ENCODE results near the gene RNF38. TPM values are rescaled to one million over a fixed set of nuclear protein-coding genes. Genes with fewer than 3 reads are reported as not detected.
"Not testable (repeated sequence)": the region's sequence is repeated elsewhere in the genome, so short reads cannot be mapped to it uniquely, and the experiment has no call there.

Gene RNF38
- total RNA-seq, 4 donors from 2014 or later = 36.9 to 61.4 (median 41.9) TPM

DNA sequence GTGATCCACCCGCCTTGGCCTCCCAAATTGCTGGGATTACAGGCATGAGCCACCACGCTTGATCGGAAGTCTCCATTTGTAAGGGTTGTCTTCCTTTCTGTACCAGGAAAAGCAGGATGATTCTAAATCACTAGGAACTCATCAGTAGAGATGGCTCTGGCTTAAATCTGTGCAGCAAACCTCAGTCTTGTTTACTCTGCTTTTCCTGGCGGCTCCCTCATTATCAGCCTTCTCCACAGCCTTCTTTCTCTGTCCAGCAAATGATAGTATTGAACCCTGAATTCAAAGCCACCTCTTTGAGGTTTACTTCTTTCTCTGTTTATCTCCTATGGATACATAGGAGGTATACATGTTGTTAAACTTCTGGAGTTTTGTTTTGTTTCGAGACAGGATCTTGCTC lies 98.8 kb downstream of the RNF38 start:
- WGBS, 2 donors = 80 to 88% methylated on average over 5 of the region's 5 CpGs
- intact Hi-C loops (cut with DNase I) = no loop called here
- Histone ChIP-seq H3K27me3 (no peaks in the 10 kb centered on the region), H3K4me3 (replicated peaks in 1 of 3) (no peak overlapping the region), H3K4me1 (peaks cover 0 to 5% of the 10 kb centered on the region in 2 donors), H3K27ac (no peak overlapping the region), H3K36me3 (no peaks in the 10 kb centered on the region), H3K9me3 (no peaks in the 10 kb centered on the region)
- no peak for DNase-seq
- TF ChIP-seq CTCF (IDR thresholded peaks at IDR 0.05) (no peak), POLR2A (IDR thresholded peaks at IDR 0.05) (no peak)

DNA sequence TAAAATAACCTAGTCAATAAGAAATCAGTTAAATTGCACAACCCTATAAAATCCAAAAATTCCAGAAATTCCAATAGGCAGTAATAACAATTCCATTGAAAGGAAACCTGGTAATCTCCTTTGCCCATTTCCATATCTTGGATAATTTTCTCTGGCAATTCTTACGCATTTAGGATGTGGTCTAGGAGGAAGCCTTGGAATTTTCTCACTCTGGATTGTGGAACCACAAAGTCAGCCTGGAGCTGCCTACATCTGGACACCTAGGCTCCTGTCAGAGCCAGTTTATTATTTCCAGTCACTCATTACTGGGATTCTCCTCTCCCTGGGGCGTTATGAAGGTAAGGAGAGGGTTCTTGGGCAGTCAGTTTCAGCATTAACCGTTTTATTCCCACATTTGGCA lies 101.5 kb downstream of the RNF38 start:
- intact Hi-C loops (cut with DNase I) = no loop called here
- H3K27me3 ChIP-seq = no peaks in the 10 kb centered on the region
- 76 to 81% methylated on average over 3 of the region's 3 CpGs for WGBS, 2 donors
- peaks cover 0 to 5% of the 10 kb centered on the region in 2 donors for H3K4me1 ChIP-seq
- no peak overlapping the region for H3K27ac ChIP-seq
- no peaks in the 10 kb centered on the region for H3K36me3 ChIP-seq
- no peak for DNase-seq
- H3K9me3 ChIP-seq = no peaks in the 10 kb centered on the region
- TF ChIP-seq POLR2A (IDR thresholded peaks at IDR 0.05) (no peak), CTCF (IDR thresholded peaks at IDR 0.05) (no peak)
- no peak overlapping the region for H3K4me3 ChIP-seq (replicated peaks in 1 of 3)

DNA sequence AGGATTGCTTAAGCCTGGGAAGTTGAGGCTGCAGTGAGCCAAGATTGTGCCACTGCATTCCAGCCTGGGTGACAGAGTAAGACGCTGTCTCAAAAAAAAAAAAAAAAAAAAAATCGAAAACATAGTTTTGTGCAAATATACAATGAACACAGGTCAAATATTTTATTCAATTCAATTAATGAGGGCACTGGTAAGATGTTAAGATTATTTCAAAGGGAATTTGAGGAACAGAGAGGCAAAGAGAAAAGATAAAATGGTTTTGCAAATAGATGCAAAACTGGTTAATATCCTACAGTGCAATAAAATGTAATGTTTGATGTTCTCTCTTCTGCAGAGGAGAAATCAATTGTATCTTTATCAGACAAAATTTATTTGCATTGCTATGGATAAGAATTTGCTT lies 102.3 kb downstream of the RNF38 start:
- DNase-seq = no peak
- intact Hi-C loops (cut with DNase I) = no loop called here
- 92 to 98% methylated on average over 2 of the region's 2 CpGs for WGBS, 2 donors
- Histone ChIP-seq H3K27ac (no peak overlapping the region), H3K9me3 (no peaks in the 10 kb centered on the region), H3K27me3 (no peaks in the 10 kb centered on the region), H3K4me3 (replicated peaks in 1 of 3) (no peak overlapping the region), H3K4me1 (peaks cover 0 to 5% of the 10 kb centered on the region in 2 donors), H3K36me3 (no peaks in the 10 kb centered on the region)
- TF ChIP-seq POLR2A (IDR thresholded peaks at IDR 0.05) (no peak), CTCF (IDR thresholded peaks at IDR 0.05) (no peak)

GRCh38 chr9:36294996-36295395 lies 105.1 kb downstream of the RNF38 start:
- H3K4me1 ChIP-seq; H3K9me3 ChIP-seq; H3K36me3 ChIP-seq; H3K27ac ChIP-seq; DNase-seq; H3K4me3 ChIP-seq (replicated peaks in 1 of 3); H3K27me3 ChIP-seq; intact Hi-C loops (cut with DNase I): not testable (repeated sequence)
- 89 to 93% methylated on average over 3 of the region's 3 CpGs for WGBS, 2 donors

- intact Hi-C loops (cut with DNase I) = no loop called here
- WGBS, 2 donors = 75 to 81% methylated on average over 5 of the region's 5 CpGs
Observed at GRCh38 chr9:36293918-36294317, 106.2 kb downstream of the RNF38 start.

More at GRCh38 chr9:36293918-36294317, 106.2 kb downstream of the RNF38 start:
- Histone ChIP-seq H3K4me3 (replicated peaks in 1 of 3) (no peak overlapping the region), H3K36me3 (no peaks in the 10 kb centered on the region), H3K27me3 (no peaks in the 10 kb centered on the region), H3K27ac (no peak overlapping the region), H3K9me3 (no peaks in the 10 kb centered on the region), H3K4me1 (peaks cover 0 to 5% of the 10 kb centered on the region in 2 donors)
- no peak for DNase-seq
- TF ChIP-seq POLR2A (IDR thresholded peaks at IDR 0.05) (no peak), CTCF (IDR thresholded peaks at IDR 0.05) (no peak)
